ENCODE results near the gene KTI12.

The KTI12 gene

GRCh38 chr1:51988254-51988653, 45.4 kb downstream of the KTI12 start:
- DNase-seq (ENCODE audit: low read depth in 2 of 2): no peak

DNA sequence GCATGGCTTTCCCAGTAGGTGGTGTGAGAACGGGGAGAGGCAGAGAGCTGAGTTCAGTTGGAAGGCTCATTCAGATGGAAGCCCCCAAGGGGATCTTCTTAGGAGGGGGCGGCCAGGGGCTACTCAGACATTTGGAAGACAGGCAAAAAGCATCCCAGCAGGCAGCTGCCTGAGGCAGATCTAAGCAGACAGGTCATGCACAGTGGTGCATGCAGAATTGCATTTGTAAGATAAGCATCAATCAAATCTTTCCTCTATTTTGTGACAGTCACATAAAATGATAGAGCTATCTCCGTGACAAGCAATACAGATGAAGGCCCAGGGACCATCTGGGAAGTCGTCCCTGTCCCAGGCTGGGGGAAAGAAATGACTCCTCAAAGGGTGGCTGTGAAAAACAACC, 46.9 kb downstream of the KTI12 start:
- DNase-seq (ENCODE audit: low read depth in 2 of 2): no peak

DNA sequence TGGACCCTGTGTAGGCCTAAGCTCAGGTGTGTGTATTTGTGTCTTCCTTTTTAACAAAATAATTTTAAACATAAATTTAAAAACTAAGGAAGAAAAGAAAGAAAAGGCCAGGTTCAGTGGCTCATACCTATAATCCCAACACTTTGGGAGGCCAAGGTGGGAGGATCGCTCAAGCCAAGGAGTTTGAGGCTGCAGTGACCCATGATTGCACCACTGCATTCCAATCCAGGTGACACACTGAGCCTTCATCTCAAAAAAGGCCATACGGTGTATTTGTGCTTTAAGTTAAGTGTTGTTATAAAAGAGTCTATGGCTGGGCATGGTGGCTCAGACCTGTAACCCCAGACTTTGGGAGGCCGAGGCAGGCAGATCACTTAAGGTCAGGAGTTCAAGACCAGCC, 51.4 kb downstream of the KTI12 start:
- no peak for DNase-seq (ENCODE audit: low read depth in 2 of 2)
